GM13977 (cell line): ENCODE measurements around the gene DNAJC13.
"Not testable (repeated sequence)": the region's sequence is repeated elsewhere in the genome, so short reads cannot be mapped to it uniquely, and the experiment has no call there.

Source experiments
- DNase-seq: peaks from one replicate; pipeline ENCODE4 v3.0.0; 2012; ENCODE audit warnings: low spot score
- CTCF ChIP-seq: IDR thresholded peaks from 2 replicates; pipeline ENCODE4 v1.5.1; 2012; ENCODE audit warnings: mild to moderate bottlenecking, control low read depth; ENCODE audit not compliant: insufficient read depth; ENCODE audit errors: extremely low read depth, missing control alignments
- in situ Hi-C: fragments of 300-500 bp; cut with MboI; formaldehyde crosslinking; loops from one replicate; pipeline ENCODE4 v1.12.0; 2022; ENCODE audit warnings: low sequenced_read_pairs, low pct_unique_long_range_greater_than_20kb, mixed read lengths, inconsistent platforms; ENCODE audit not compliant: unreplicated experiment

DNAJC13 gene

GRCh38 chr3:132396255-132396654 is 21.0 kb upstream of the DNAJC13 start:
- DNase-seq = no peak
- no peak for TF ChIP-seq CTCF
- in situ Hi-C loops = no loop called here

- DNase-seq, in situ Hi-C loops: not testable (repeated sequence)
Observed at GRCh38 chr3:132396776-132397175, 20.5 kb upstream of the DNAJC13 start.

- in situ Hi-C loops = no loop called here
- peak; percentile 74 for DNase-seq
- TF ChIP-seq CTCF = peak; percentile 89
Observed at GRCh38 chr3:132399054-132399929, 18.0 kb upstream of the DNAJC13 start.

GRCh38 chr3:132401255-132401654 is 16.0 kb upstream of the DNAJC13 start:
- in situ Hi-C loops = loop anchor here (5.0 kb wide), 1 partner anchor 54 kb away; no protein-coding TSS in a partner anchor
- DNase-seq = no peak
- TF ChIP-seq CTCF = no peak

- DNase-seq = no peak
- no peak for TF ChIP-seq CTCF
- in situ Hi-C loops = loop anchor here (5.0 kb wide), 1 partner anchor 57 kb away; no protein-coding TSS in a partner anchor
Observed at GRCh38 chr3:132404276-132404675, 13.0 kb upstream of the DNAJC13 start.

GRCh38 chr3:132405188-132405587 is 12.1 kb upstream of the DNAJC13 start:
- no peak for DNase-seq
- in situ Hi-C loops = no loop called here
- TF ChIP-seq CTCF = no peak

GRCh38 chr3:132405609-132406299 is 11.5 kb upstream of the DNAJC13 start:
- DNase-seq = no peak
- no peak for TF ChIP-seq CTCF
- in situ Hi-C loops = no loop called here
